Mesenchymal stem cell (in vitro differentiated cells and primary cell): ENCODE data around the gene AOPEP.
A peak's percentile ranks its signal among the peaks of the same experiment; 100 is the strongest.

Experiments
- DNase-seq: peaks from one replicate; pipeline ENCODE4 v3.0.0-alpha.2; 2013
- H2AFZ ChIP-seq: one replicate; pipeline ENCODE4 v1.6.1; 2013; ENCODE audit warnings: low read depth, mild to moderate bottlenecking, control low read depth, inconsistent platforms, low read length, moderate library complexity
- H2AK5ac ChIP-seq: 2 replicates; pipeline ENCODE4 v1.6.1; 2013; ENCODE audit warnings: low read length, moderate library complexity, mild to moderate bottlenecking, inconsistent platforms; ENCODE audit not compliant: severe bottlenecking
- H2BK120ac ChIP-seq: one replicate; pipeline ENCODE4 v1.6.1; 2013; ENCODE audit warnings: low read depth, mild to moderate bottlenecking, inconsistent platforms, low read length, moderate library complexity
- H2BK12ac ChIP-seq, 2 experiments: one replicate each; pipeline ENCODE4 v1.6.1; 2013; ENCODE audit warnings: inconsistent platforms in 2 of 2, low read length in 2 of 2, mild to moderate bottlenecking in 2 of 2, moderate library complexity in 2 of 2, control low read depth in 1 of 2
- H2BK15ac ChIP-seq: one replicate; pipeline ENCODE4 v1.6.1; 2013; ENCODE audit warnings: mild to moderate bottlenecking, low read depth, inconsistent platforms; ENCODE audit not compliant: poor library complexity, severe bottlenecking
- H2BK5ac ChIP-seq: 2 replicates; pipeline ENCODE4 v1.6.1; 2013; ENCODE audit warnings: low read depth, mild to moderate bottlenecking, low read length, control low read depth, inconsistent platforms; ENCODE audit not compliant: poor library complexity, severe bottlenecking
- H3K14ac ChIP-seq, 2 experiments: one replicate each; pipeline ENCODE4 v1.6.1; 2013; ENCODE audit warnings: inconsistent platforms in 2 of 2, low read length in 2 of 2, control low read depth in 1 of 2, mild to moderate bottlenecking in 1 of 2, moderate library complexity in 1 of 2
- H3K18ac ChIP-seq, 2 experiments: one replicate each; pipeline ENCODE4 v1.6.1; 2013; ENCODE audit warnings: inconsistent platforms in 2 of 2, low read length in 2 of 2, control low read depth in 1 of 2, low read depth in 1 of 2, mild to moderate bottlenecking in 1 of 2
- H3K23ac ChIP-seq, 2 experiments: one replicate each; pipeline ENCODE4 v1.6.1; 2013; ENCODE audit warnings: inconsistent platforms in 2 of 2, low read length in 2 of 2, mild to moderate bottlenecking in 2 of 2, moderate library complexity in 2 of 2, control low read depth in 1 of 2
- H3K27ac ChIP-seq: 2 replicates; pipeline ENCODE4 v1.5.1; 2013; ENCODE audit warnings: mild to moderate bottlenecking, moderate library complexity, low read length, control low read depth, inconsistent platforms; ENCODE audit not compliant: poor library complexity, severe bottlenecking
- H3K27me3 ChIP-seq, 2 experiments: 2 replicates each; pipeline versions ENCODE4 v1.6.1 to v1.7.0; 2013; ENCODE audit warnings: low read length in 2 of 2, mild to moderate bottlenecking in 2 of 2, moderate library complexity in 2 of 2, control low read depth in 1 of 2, inconsistent platforms in 1 of 2; ENCODE audit not compliant: control insufficient read depth in 1 of 2, insufficient read depth in 1 of 2
- H3K36me3 ChIP-seq, 2 experiments: 2 replicates each; pipeline versions ENCODE4 v1.6.1 to v1.7.0; 2013; ENCODE audit warnings: low read length in 2 of 2, control low read depth in 1 of 2, inconsistent platforms in 1 of 2, low read depth in 1 of 2, mild to moderate bottlenecking in 1 of 2; ENCODE audit not compliant: insufficient read depth in 2 of 2, control insufficient read depth in 1 of 2
- H3K4ac ChIP-seq, 2 experiments: one replicate each; pipeline ENCODE4 v1.6.1; 2013; ENCODE audit warnings: inconsistent platforms in 2 of 2, low read length in 2 of 2, mild to moderate bottlenecking in 2 of 2, moderate library complexity in 2 of 2, control low read depth in 1 of 2, low read depth in 1 of 2
- H3K4me1 ChIP-seq: 2 replicates; pipeline ENCODE4 v1.6.1; 2013; ENCODE audit warnings: low read depth, low read length, control low read depth; ENCODE audit not compliant: control insufficient read depth, insufficient read depth
- H3K4me2 ChIP-seq: 2 replicates; pipeline ENCODE4 v1.6.1; 2013; ENCODE audit warnings: low read length, mild to moderate bottlenecking, inconsistent platforms; ENCODE audit not compliant: poor library complexity, severe bottlenecking
- H3K4me3 ChIP-seq, 2 experiments: 2 replicates each; pipeline versions ENCODE4 v1.5.1 to v1.7.0; 2013; ENCODE audit warnings: low read length in 2 of 2, mild to moderate bottlenecking in 2 of 2, control low read depth in 1 of 2, low read depth in 1 of 2; ENCODE audit not compliant: insufficient read depth in 1 of 2
- H3K79me1 ChIP-seq: replicated peaks from 2 replicates; pipeline ENCODE4 v1.6.1; 2013; ENCODE audit warnings: mild to moderate bottlenecking, control low read depth, low read length, inconsistent platforms; ENCODE audit not compliant: poor library complexity, severe bottlenecking
- H3K9ac ChIP-seq: 2 replicates; pipeline ENCODE4 v1.7.0; 2013; ENCODE audit warnings: mild to moderate bottlenecking, low read length, moderate library complexity
- H3K9me3 ChIP-seq: 2 replicates; pipeline ENCODE4 v1.7.0; 2013; ENCODE audit warnings: mild to moderate bottlenecking, low read length; ENCODE audit not compliant: control insufficient read depth
- H4K8ac ChIP-seq: one replicate; pipeline ENCODE4 v1.6.1; 2013; ENCODE audit warnings: inconsistent platforms, mild to moderate bottlenecking, low read length, moderate library complexity
- H4K91ac ChIP-seq: one replicate; pipeline ENCODE4 v1.6.1; 2013; ENCODE audit warnings: mild to moderate bottlenecking, low read length, inconsistent platforms
- WGBS: methylation state at CpG from one replicate; pipeline ENCODE4 v1.1.7; 2013; ENCODE audit warnings: mixed read lengths; 5-methylcytosine and 5-hydroxymethylcytosine counted together

The AOPEP gene

DNA sequence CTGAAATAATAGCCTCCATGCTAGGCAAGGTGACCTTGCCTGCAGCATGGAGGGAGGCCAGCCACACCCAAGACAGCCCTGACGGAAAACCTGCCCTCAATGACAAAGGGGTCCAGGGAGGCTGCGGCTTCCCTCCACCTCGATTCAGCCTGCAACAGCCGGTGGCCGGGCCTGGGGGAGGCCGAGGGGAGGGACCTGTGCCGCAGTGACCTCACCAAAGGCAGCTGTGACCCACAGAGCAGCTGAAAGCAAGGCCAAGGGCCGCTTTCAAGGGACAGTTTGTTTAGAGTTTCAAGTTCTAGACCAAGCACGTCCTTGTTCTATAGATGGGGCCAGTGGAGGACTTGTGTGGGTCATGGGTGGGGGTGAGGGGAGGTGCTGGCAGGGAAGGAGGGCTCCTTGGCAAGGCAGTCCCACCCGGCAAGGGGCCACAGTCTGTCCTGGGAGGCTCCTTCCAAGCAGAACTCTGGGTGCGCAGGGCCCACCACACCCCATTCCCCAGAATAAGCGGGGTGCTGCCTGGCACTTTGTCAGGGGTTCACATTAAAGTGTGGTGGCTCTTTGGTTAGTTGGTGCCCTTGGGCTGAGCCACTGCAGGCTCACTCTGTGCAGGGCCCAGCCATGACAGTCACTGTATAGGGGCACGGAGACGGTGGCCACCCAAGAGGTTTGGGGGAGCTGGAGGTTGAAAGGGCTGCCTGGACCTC, 364.5 kb downstream of the AOPEP start:
- H2BK12ac ChIP-seq: peak overlapping the region in 1 of 2 experiments; percentile 74
- no peak overlapping the region for H3K4me3 ChIP-seq
- no peaks in the 10 kb centered on the region for H3K9me3 ChIP-seq
- no peak overlapping the region for H2BK15ac ChIP-seq
- H3K79me1 ChIP-seq: peaks cover 27% of the 10 kb centered on the region
- peaks cover 13 to 54% of the 10 kb centered on the region in 2 experiments for H3K36me3 ChIP-seq
- no peak overlapping the region for H2BK120ac ChIP-seq
- peak overlapping the region; percentile 42 for H2AK5ac ChIP-seq
- H3K23ac ChIP-seq: peak overlapping the region in 1 of 2 experiments; percentile 5
- DNase-seq: no peak
- no peak overlapping the region for H2AFZ ChIP-seq
- no peaks in the 10 kb centered on the region for H3K27me3 ChIP-seq
- no peak overlapping the region for H3K9ac ChIP-seq
- H2BK5ac ChIP-seq: peak overlapping the region; percentile 68
- peaks cover 57% of the 10 kb centered on the region for H3K4me1 ChIP-seq
- H3K27ac ChIP-seq: peak overlapping the region; percentile 87
- H3K4me2 ChIP-seq: no peak overlapping the region
- 92% methylated on average over 11 of the region's 14 CpGs for WGBS
- H4K8ac ChIP-seq: peak overlapping the region; percentile 39
- H3K4ac ChIP-seq: peak overlapping the region; percentile 25 to 42
- peak overlapping the region in 1 of 2 experiments; percentile 81 for H3K14ac ChIP-seq
- peak overlapping the region; percentile 21 for H4K91ac ChIP-seq
- H3K18ac ChIP-seq: peak overlapping the region; percentile 55 to 95

DNA sequence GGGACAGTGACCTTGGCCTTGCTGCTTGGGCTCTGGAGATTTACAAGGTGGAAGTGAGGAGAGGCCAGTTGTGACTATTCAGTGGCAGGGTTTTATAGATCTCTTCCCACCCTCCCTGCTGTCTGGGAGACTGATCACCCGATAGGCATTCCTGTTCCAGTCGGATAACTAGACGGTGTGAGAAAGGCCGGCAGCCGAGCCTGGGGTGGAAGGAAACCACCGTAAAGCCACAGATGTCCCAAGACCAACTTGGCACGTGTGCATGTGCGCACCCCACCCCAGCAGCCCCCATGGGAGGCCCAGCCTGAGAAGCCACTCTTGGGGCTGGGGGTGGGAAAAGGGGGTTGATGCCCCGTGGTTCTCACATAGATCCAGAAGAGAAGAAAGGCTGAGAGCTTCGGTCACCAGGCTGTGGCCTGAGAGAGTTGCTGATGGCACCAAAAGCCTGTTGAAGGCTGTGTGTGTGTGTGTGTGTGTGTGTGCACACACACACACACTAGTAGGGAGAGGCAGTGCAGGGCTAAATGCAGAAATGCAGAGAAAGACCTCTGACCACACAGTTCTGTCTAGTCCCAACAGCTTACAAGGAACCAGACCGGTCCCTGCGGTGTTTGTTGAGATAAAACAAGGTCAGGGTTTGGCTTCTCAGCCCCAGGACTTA, 365.2 kb downstream of the AOPEP start:
- Histone ChIP-seq H2BK15ac (no peak overlapping the region), H3K23ac (no peak overlapping the region), H3K4me2 (no peak overlapping the region), H3K27ac (peak overlapping the region; percentile 87), H3K36me3 (peaks cover 5 to 54% of the 10 kb centered on the region in 2 experiments), H4K91ac (peak overlapping the region; percentile 30), H2BK12ac (peak overlapping the region; percentile 46 to 74), H3K4me3 (no peak overlapping the region), H3K9ac (no peak overlapping the region), H3K18ac (peak overlapping the region; percentile 55 to 95), H2BK5ac (peak overlapping the region; percentile 68), H3K79me1 (peaks cover 28% of the 10 kb centered on the region), H4K8ac (peak overlapping the region; percentile 39), H3K9me3 (no peaks in the 10 kb centered on the region), H3K4me1 (peaks cover 57% of the 10 kb centered on the region), H2AFZ (no peak overlapping the region), H2BK120ac (peak overlapping the region; percentile 42), H3K14ac (peak overlapping the region in 1 of 2 experiments; percentile 81), H3K4ac (peak overlapping the region; percentile 42 to 61), H3K27me3 (no peaks in the 10 kb centered on the region), H2AK5ac (peak overlapping the region; percentile 42)
- DNase-seq: peak; percentile 87
- 50% methylated on average over 12 of the region's 12 CpGs for WGBS

GRCh38 chr9:95092262-95093072, 366.0 kb downstream of the AOPEP start:
- peak overlapping the region in 1 of 2 experiments; percentile 20 for H2BK12ac ChIP-seq
- peaks cover 57% of the 10 kb centered on the region for H3K4me1 ChIP-seq
- WGBS: 26% methylated on average over 19 of the region's 19 CpGs
- H3K9ac ChIP-seq: peak overlapping the region; percentile 31
- no peaks in the 10 kb centered on the region for H3K27me3 ChIP-seq
- H3K23ac ChIP-seq: no peak overlapping the region
- peak overlapping the region; percentile 19 for H4K91ac ChIP-seq
- H2AFZ ChIP-seq: no peak overlapping the region
- no peaks in the 10 kb centered on the region for H3K9me3 ChIP-seq
- peaks cover 3 to 59% of the 10 kb centered on the region in 2 experiments for H3K36me3 ChIP-seq
- H2BK5ac ChIP-seq: peak overlapping the region; percentile 59
- H2BK15ac ChIP-seq: no peak overlapping the region
- peak overlapping the region; percentile 23 to 40 for H3K18ac ChIP-seq
- H3K79me1 ChIP-seq: peaks cover 35% of the 10 kb centered on the region
- H3K4ac ChIP-seq: no peak overlapping the region
- H2AK5ac ChIP-seq: no peak overlapping the region
- H3K4me3 ChIP-seq: no peak overlapping the region
- no peak overlapping the region for H3K14ac ChIP-seq
- peak overlapping the region; percentile 12 for H2BK120ac ChIP-seq
- peak; percentile 92 for DNase-seq
- H3K27ac ChIP-seq: peak overlapping the region; percentile 87
- peak overlapping the region; percentile 22 for H4K8ac ChIP-seq
- no peak overlapping the region for H3K4me2 ChIP-seq
